Central memory CD8-positive, alpha-beta T cell (primary cell): ENCODE measurements around the gene CFC1.
"Not testable (repeated sequence)": the region's sequence is repeated elsewhere in the genome, so short reads cannot be mapped to it uniquely, and the experiment has no call there.

Experiments used
- ATAC-seq: fragments of 150-1000 bp; cut with Tn5 transposase; replicated peaks from 2 replicates; pipeline ENCODE4 v1.10.0; 2022; ENCODE audit warnings: mild to moderate bottlenecking, moderate FRiP score, moderate number of reproducible peaks; ENCODE audit not compliant: poor library complexity, severe bottlenecking; ENCODE audit errors: extremely low read depth
- DNase-seq, 2 donors: peaks; one replicate each; pipeline ENCODE4 v3.0.0; 2021; ENCODE audit warnings: low spot score in 2 of 2
- H3K27ac Mint-ChIP-seq: one replicate; pipeline ENCODE4 v1.8.0; 2022; ENCODE audit warnings: low read depth, mild to moderate bottlenecking, moderate library complexity, mixed read lengths
- H3K27me3 Mint-ChIP-seq: one replicate; pipeline ENCODE4 v1.8.0; 2022; ENCODE audit warnings: mixed read lengths
- H3K36me3 Mint-ChIP-seq: one replicate; pipeline ENCODE4 v1.8.0; 2022; ENCODE audit warnings: mild to moderate bottlenecking, moderate library complexity, mixed read lengths; ENCODE audit not compliant: insufficient read depth
- H3K4me1 Mint-ChIP-seq: one replicate; pipeline ENCODE4 v1.8.0; 2022; ENCODE audit warnings: mixed read lengths
- H3K4me3 Mint-ChIP-seq: one replicate; pipeline ENCODE4 v1.8.0; 2022; ENCODE audit warnings: mild to moderate bottlenecking, moderate library complexity, mixed read lengths
- H3K9me3 Mint-ChIP-seq: one replicate; pipeline ENCODE4 v1.8.0; 2022; ENCODE audit warnings: mixed read lengths

CFC1 gene

GRCh38 chr2:130596757-130597156 lies 2.6 kb downstream of the CFC1 start:
- not testable (repeated sequence) for H3K36me3 Mint-ChIP-seq, H3K9me3 Mint-ChIP-seq, ATAC-seq, H3K27me3 Mint-ChIP-seq, H3K27ac Mint-ChIP-seq, DNase-seq, H3K4me3 Mint-ChIP-seq, H3K4me1 Mint-ChIP-seq

- not testable (repeated sequence) for H3K27ac Mint-ChIP-seq, H3K9me3 Mint-ChIP-seq, H3K36me3 Mint-ChIP-seq, H3K4me1 Mint-ChIP-seq, H3K27me3 Mint-ChIP-seq, DNase-seq, ATAC-seq, H3K4me3 Mint-ChIP-seq
Observed at GRCh38 chr2:130594011-130594410, 5.4 kb downstream of the CFC1 start.

GRCh38 chr2:130592791-130593414 lies 6.5 kb downstream of the CFC1 start:
- H3K9me3 Mint-ChIP-seq, ATAC-seq, H3K4me3 Mint-ChIP-seq, H3K36me3 Mint-ChIP-seq, H3K4me1 Mint-ChIP-seq, DNase-seq, H3K27ac Mint-ChIP-seq, H3K27me3 Mint-ChIP-seq: not testable (repeated sequence)

- H3K27me3 Mint-ChIP-seq, DNase-seq, H3K4me1 Mint-ChIP-seq: not testable (repeated sequence)
Observed at GRCh38 chr2:130590842-130591359, 8.5 kb downstream of the CFC1 start.

GRCh38 chr2:130590170-130590841 lies 9.1 kb downstream of the CFC1 start:
- H3K9me3 Mint-ChIP-seq, H3K4me1 Mint-ChIP-seq, ATAC-seq, H3K27ac Mint-ChIP-seq, H3K36me3 Mint-ChIP-seq, DNase-seq, H3K4me3 Mint-ChIP-seq, H3K27me3 Mint-ChIP-seq: not testable (repeated sequence)

More at GRCh38 chr2:130590842-130591359, 8.5 kb downstream of the CFC1 start:
- not testable (repeated sequence) for ATAC-seq, H3K27ac Mint-ChIP-seq, H3K9me3 Mint-ChIP-seq, H3K36me3 Mint-ChIP-seq, H3K4me3 Mint-ChIP-seq

- H3K4me1 Mint-ChIP-seq, H3K27ac Mint-ChIP-seq, H3K4me3 Mint-ChIP-seq, DNase-seq, H3K9me3 Mint-ChIP-seq, H3K27me3 Mint-ChIP-seq, H3K36me3 Mint-ChIP-seq: not testable (repeated sequence)
- peak; percentile 86 for ATAC-seq
Observed at GRCh38 chr2:130588688-130589458, 10.5 kb downstream of the CFC1 start.

GRCh38 chr2:130584726-130585125 lies 14.6 kb downstream of the CFC1 start:
- not testable (repeated sequence) for DNase-seq, H3K4me1 Mint-ChIP-seq, ATAC-seq, H3K27me3 Mint-ChIP-seq, H3K36me3 Mint-ChIP-seq, H3K4me3 Mint-ChIP-seq, H3K27ac Mint-ChIP-seq, H3K9me3 Mint-ChIP-seq

GRCh38 chr2:130583582-130583981 lies 15.8 kb downstream of the CFC1 start:
- H3K27me3 Mint-ChIP-seq, H3K36me3 Mint-ChIP-seq, H3K4me1 Mint-ChIP-seq, ATAC-seq, H3K27ac Mint-ChIP-seq, DNase-seq, H3K9me3 Mint-ChIP-seq, H3K4me3 Mint-ChIP-seq: not testable (repeated sequence)

GRCh38 chr2:130582970-130583369 lies 16.4 kb downstream of the CFC1 start:
- H3K4me3 Mint-ChIP-seq, ATAC-seq, H3K36me3 Mint-ChIP-seq, H3K27ac Mint-ChIP-seq, H3K9me3 Mint-ChIP-seq, H3K27me3 Mint-ChIP-seq, H3K4me1 Mint-ChIP-seq, DNase-seq: not testable (repeated sequence)

- H3K4me3 Mint-ChIP-seq, H3K36me3 Mint-ChIP-seq, H3K27me3 Mint-ChIP-seq, H3K27ac Mint-ChIP-seq, H3K4me1 Mint-ChIP-seq, H3K9me3 Mint-ChIP-seq, ATAC-seq, DNase-seq: not testable (repeated sequence)
Observed at GRCh38 chr2:130581491-130581890, 17.9 kb downstream of the CFC1 start.

GRCh38 chr2:130579121-130579520 lies 20.3 kb downstream of the CFC1 start:
- not testable (repeated sequence) for DNase-seq, H3K27ac Mint-ChIP-seq, H3K36me3 Mint-ChIP-seq, ATAC-seq, H3K4me1 Mint-ChIP-seq, H3K27me3 Mint-ChIP-seq, H3K9me3 Mint-ChIP-seq, H3K4me3 Mint-ChIP-seq

- H3K9me3 Mint-ChIP-seq, H3K36me3 Mint-ChIP-seq, ATAC-seq, H3K4me3 Mint-ChIP-seq, DNase-seq, H3K27me3 Mint-ChIP-seq, H3K27ac Mint-ChIP-seq, H3K4me1 Mint-ChIP-seq: not testable (repeated sequence)
Observed at GRCh38 chr2:130577559-130577958, 21.8 kb downstream of the CFC1 start.
